Neural cell (in vitro differentiated cells): ENCODE measurements around the gene ECEL1. TPM values are rescaled to one million over a fixed set of nuclear protein-coding genes. Genes with fewer than 3 reads are reported as not detected.

Source experiments
- H2AFZ ChIP-seq: fragments of 200-600, 300-800 bp; sonication (generic), shearing (Covaris generic); 2 replicates; pipeline ENCODE4 v1.6.0; 2014; ENCODE audit warnings: low read depth, mild to moderate bottlenecking, antibody characterized with exemption, low read length, moderate library complexity
- H3F3A ChIP-seq: fragments of 200-600 bp; shearing (Covaris generic); 2 replicates; pipeline ENCODE4 v1.6.1; 2016; ENCODE audit warnings: mild to moderate bottlenecking, moderate library complexity, mixed read lengths, antibody characterized with exemption, low read length; ENCODE audit not compliant: insufficient read depth, poor library complexity, severe bottlenecking
- H3K27ac ChIP-seq: fragments of 200-600, 300-800 bp; sonication (generic), shearing (Covaris generic); 2 replicates; pipeline ENCODE4 v1.5.1; 2014; ENCODE audit warnings: mild to moderate bottlenecking, low read length, moderate library complexity
- H3K27me3 ChIP-seq: fragments of 300-800, 200-600 bp; sonication (generic), shearing (Covaris generic); 2 replicates; pipeline ENCODE4 v1.6.0; 2014; ENCODE audit warnings: mild to moderate bottlenecking, low read depth, low read length, moderate library complexity; ENCODE audit not compliant: insufficient read depth
- H3K36me3 ChIP-seq: fragments of 300-800, 200-600 bp; sonication (generic), shearing (Covaris generic); 2 replicates; pipeline ENCODE4 v1.5.1; 2014; ENCODE audit warnings: mild to moderate bottlenecking, antibody characterized with exemption, low read length, moderate library complexity; ENCODE audit not compliant: insufficient read depth
- H3K4me2 ChIP-seq: fragments of 300-800, 200-600 bp; sonication (generic), shearing (Covaris generic); 2 replicates; pipeline ENCODE4 v1.6.0; 2014; ENCODE audit warnings: mild to moderate bottlenecking, low read length
- H3K4me3 ChIP-seq: fragments of 300-800, 200-600 bp; sonication (generic), shearing (Covaris generic); 2 replicates; pipeline ENCODE4 v1.5.1; 2014; ENCODE audit warnings: mild to moderate bottlenecking, low read length, moderate library complexity
- H3K79me2 ChIP-seq: fragments of 200-600 bp; shearing (Covaris generic); replicated peaks from 2 replicates; pipeline ENCODE4 v1.6.0; 2014; ENCODE audit warnings: mild to moderate bottlenecking, low read length, moderate library complexity; ENCODE audit not compliant: insufficient read depth
- H3K9ac ChIP-seq: fragments of 300-800, 200-600 bp; sonication (generic), shearing (Covaris generic); 2 replicates; pipeline ENCODE4 v1.6.1; 2016; ENCODE audit warnings: mild to moderate bottlenecking, low read length, mixed read lengths
- H3K9me2 ChIP-seq: fragments of 200-600 bp; shearing (Covaris generic); 2 replicates; pipeline ENCODE4 v1.6.1; 2016; ENCODE audit warnings: mild to moderate bottlenecking, low read length, mixed read lengths; ENCODE audit not compliant: insufficient read depth
- H3K9me3 ChIP-seq: fragments of 200-600, 300-800 bp; sonication (generic), shearing (Covaris generic); 2 replicates; pipeline ENCODE4 v1.6.1; 2016; ENCODE audit warnings: mild to moderate bottlenecking, mixed run types, low read length, moderate library complexity, mixed read lengths
- H4K20me1 ChIP-seq: fragments of 200-600 bp; shearing (Covaris generic); 2 replicates; pipeline ENCODE4 v1.6.1; 2016; ENCODE audit warnings: mild to moderate bottlenecking, mixed run types; ENCODE audit not compliant: insufficient read depth
- CTCF ChIP-seq: fragments of 450-650 bp; IDR thresholded peaks from 2 replicates; pipeline ENCODE4 v1.5.1; 2014; ENCODE audit warnings: antibody characterized with exemption, mild to moderate bottlenecking, moderate library complexity; ENCODE audit not compliant: poor library complexity, severe bottlenecking
- EP300 ChIP-seq: fragments of 450-650 bp; conservative IDR thresholded peaks from 2 replicates; pipeline ENCODE4 v1.6.1; 2014; ENCODE audit warnings: antibody characterized with exemption, mild to moderate bottlenecking, moderate library complexity; ENCODE audit not compliant: poor library complexity, severe bottlenecking
- EZH2 ChIP-seq: fragments of 200-600, 300-800 bp; shearing (Covaris generic), sonication (generic); IDR thresholded peaks from 2 replicates; pipeline ENCODE4 v1.6.1; 2014; ENCODE audit warnings: antibody characterized with exemption, low read length, borderline replicate concordance, mild to moderate bottlenecking; ENCODE audit not compliant: insufficient read depth, poor library complexity, severe bottlenecking
- MXI1 ChIP-seq: fragments of 450-650 bp; conservative IDR thresholded peaks from 2 replicates; pipeline ENCODE4 v1.6.1; 2014; ENCODE audit warnings: antibody characterized with exemption, mild to moderate bottlenecking; ENCODE audit not compliant: poor library complexity, severe bottlenecking
- POLR2AphosphoS5 ChIP-seq: IDR thresholded peaks from 2 replicates; pipeline ENCODE4 v1.6.1; 2012
- RAD21 ChIP-seq: fragments of 450-650 bp; conservative IDR thresholded peaks from 2 replicates; pipeline ENCODE4 v1.6.1; 2014; ENCODE audit warnings: antibody characterized with exemption, mild to moderate bottlenecking, moderate library complexity
- REST ChIP-seq: IDR thresholded peaks from 2 replicates; pipeline ENCODE4 v1.6.1; 2012; ENCODE audit warnings: borderline replicate concordance
- SMC3 ChIP-seq: fragments of 450-650 bp; conservative IDR thresholded peaks from 2 replicates; pipeline ENCODE4 v1.6.1; 2014; ENCODE audit warnings: antibody characterized with exemption, mild to moderate bottlenecking, moderate library complexity; ENCODE audit not compliant: poor library complexity
- TAF1 ChIP-seq: IDR thresholded peaks from 2 replicates; pipeline ENCODE4 v1.6.1; 2012; ENCODE audit warnings: low read depth
- polyA plus RNA-seq: library from polyadenylated mRNA; depleted of rRNA; stranded (reverse); fragments of >200 nt; gene quantifications from 2 replicates; pipeline ENCODE4 v1.2.3, GENCODE V29; 2014

The ECEL1 gene
- polyA plus RNA-seq, 1 donor from 2014 or later, result 60.9 TPM

GRCh38 chr2:232520489-232520888 lies 32.9 kb upstream of the ECEL1 start:
- Histone ChIP-seq H4K20me1 (no peaks in the 10 kb centered on the region), H3K9ac (no peak overlapping the region), H3K36me3 (no peaks in the 10 kb centered on the region), H3K4me3 (no peak overlapping the region), H3K4me2 (no peak overlapping the region), H3K27me3 (peaks cover 28% of the 10 kb centered on the region), H3K79me2 (no peaks in the 10 kb centered on the region), H3K27ac (no peak overlapping the region), H3F3A (no peaks in the 10 kb centered on the region), H2AFZ (no peak overlapping the region), H3K9me3 (no peaks in the 10 kb centered on the region), H3K9me2 (no peaks in the 10 kb centered on the region)
- TF ChIP-seq EZH2 (no peak), MXI1 (no peak), EP300 (no peak), POLR2AphosphoS5 (no peak)

- H3K4me2 ChIP-seq, result no peak within 1 kb of the TSS
- H3K27me3 ChIP-seq, result peaks cover 27% of the 10 kb centered on the region
- H3F3A ChIP-seq, result no peaks in the 10 kb centered on the region
- no peaks in the 10 kb centered on the region for H3K79me2 ChIP-seq
- no peaks in the 10 kb centered on the region for H3K9me3 ChIP-seq
- no peak within 1 kb of the TSS for H3K9ac ChIP-seq
- H2AFZ ChIP-seq, result no peak within 1 kb of the TSS
- no peaks in the 10 kb centered on the region for H4K20me1 ChIP-seq
- H3K9me2 ChIP-seq, result no peaks in the 10 kb centered on the region
- no peak within 1 kb of the TSS for H3K4me3 ChIP-seq
- no peak within 1 kb of the TSS for H3K27ac ChIP-seq
- TF ChIP-seq SMC3 (no peak), CTCF (no peak), TAF1 (no peak), MXI1 (no peak), REST (no peak), EP300 (no peak), RAD21 (no peak), EZH2 (no peak), POLR2AphosphoS5 (no peak)
- H3K36me3 ChIP-seq, result no peaks in the 10 kb centered on the region
Observed at GRCh38 chr2:232519581-232520438, 32.2 kb upstream of the ECEL1 start, which contains the start of gene PRSS56. TSS of gene PRSS56 (plus strand) at chr2:232520388. CDS start at chr2:232520599, 211 bp downstream.
